HG03571 (cell line): ENCODE measurements around the gene NGDN.

Experiments used
- ATAC-seq: cut with Tn5 transposase; IDR thresholded peaks from one replicate; pipeline ENCODE4 v1.9.1; 2021; ENCODE audit not compliant: unreplicated experiment

NGDN gene

DNA sequence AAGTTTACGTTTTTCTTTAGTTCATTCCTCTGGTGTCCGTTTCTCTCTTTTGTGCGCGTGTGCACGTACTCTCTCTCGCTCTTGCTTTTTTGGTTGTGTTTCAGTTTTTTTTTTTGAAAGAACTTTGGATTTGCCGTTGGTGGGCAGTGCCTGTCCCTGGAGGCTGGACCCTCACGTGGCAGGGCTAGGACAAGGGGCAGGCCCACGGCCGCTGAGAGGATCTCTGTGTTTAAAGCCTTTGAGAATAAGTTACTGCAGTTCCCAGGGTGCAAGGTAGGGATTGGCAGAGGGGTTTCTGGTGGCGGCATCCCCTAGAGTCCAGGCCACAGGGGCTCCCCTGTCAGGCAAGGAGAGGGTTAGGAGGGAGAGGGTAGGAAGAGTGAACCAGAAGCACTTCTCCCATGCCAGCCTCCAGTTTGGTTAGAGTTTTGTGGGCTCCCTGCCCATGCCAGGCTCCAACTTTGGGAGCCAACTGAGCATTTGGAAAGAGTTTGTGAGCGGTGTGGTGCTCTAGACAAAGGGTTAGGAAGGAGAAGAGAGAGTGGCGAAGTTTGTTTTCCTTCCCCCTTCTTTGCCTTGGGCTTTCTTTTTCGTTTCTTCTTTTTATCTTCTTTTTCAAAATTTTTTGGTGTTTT lies 51.5 kb downstream of the NGDN start:
- ATAC-seq: no peak

DNA sequence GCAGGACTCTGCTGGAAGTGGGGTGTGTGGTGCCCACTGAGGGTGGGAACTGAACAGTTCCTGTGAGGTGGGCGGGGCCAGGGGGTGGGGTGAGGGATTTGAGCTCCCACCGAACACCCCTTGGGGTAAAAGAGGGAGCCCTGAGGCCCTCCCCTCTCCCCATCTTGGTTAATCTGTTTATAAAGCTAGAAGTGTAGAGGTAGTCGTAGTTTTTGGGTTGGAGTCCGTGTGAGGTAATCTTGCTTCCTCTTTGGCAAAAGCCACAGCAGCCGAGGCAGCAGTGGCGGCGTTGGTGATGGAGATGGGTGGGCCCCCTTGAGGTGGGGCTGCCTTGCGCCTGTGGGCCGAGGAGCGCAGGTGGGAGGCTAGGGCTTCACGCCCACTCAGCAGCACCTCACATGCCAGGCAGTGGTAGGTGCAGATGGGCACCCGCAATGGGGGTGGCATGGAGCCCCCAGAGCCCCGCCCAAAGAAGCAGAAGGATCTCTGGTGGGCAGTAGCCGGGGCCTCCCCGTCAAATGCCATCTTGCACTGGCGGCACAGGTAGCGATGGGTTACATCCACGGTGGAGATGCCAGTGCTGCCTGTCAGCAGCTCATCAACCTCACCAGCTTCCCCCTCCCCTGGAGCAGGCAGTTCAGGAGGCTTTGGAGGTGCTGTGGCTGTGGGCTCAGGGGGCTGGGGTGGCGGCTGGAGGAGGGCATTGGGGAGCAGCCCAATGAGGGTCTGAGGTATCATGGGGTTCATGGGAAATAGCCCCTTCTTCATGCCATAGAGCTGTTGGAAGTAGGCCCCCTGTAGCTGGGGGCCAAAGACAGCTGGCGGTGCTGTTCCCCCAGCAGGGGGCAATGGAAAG lies 52.5 kb downstream of the NGDN start:
- no peak for ATAC-seq

DNA sequence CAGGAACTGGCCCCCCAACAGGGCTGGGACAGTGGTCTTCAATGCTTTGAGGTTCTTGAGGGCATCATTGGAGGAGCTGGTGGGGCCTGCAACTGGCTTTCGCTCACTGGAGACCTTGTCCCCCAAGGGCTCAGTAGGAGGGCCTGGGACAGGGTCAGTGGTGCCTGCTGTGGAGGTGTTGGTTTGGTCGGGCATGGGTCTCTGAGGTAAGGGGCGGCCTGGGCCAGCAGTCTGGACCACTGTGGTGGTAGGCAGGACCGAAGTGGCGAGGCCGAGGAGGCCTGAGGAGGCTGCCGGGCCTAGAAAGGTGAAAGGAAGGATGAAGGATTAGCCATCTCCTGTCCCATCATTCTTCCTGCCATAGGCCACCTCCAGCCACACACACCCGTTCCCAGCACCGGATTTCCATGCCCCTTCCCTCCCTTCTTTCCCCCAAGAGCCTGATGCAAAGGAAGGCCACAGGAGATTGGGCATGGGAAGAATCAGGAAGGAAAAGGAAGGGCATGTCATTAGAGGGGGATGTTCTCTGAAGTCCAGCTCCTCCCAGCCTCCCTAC lies 53.2 kb downstream of the NGDN start:
- no peak for ATAC-seq

DNA sequence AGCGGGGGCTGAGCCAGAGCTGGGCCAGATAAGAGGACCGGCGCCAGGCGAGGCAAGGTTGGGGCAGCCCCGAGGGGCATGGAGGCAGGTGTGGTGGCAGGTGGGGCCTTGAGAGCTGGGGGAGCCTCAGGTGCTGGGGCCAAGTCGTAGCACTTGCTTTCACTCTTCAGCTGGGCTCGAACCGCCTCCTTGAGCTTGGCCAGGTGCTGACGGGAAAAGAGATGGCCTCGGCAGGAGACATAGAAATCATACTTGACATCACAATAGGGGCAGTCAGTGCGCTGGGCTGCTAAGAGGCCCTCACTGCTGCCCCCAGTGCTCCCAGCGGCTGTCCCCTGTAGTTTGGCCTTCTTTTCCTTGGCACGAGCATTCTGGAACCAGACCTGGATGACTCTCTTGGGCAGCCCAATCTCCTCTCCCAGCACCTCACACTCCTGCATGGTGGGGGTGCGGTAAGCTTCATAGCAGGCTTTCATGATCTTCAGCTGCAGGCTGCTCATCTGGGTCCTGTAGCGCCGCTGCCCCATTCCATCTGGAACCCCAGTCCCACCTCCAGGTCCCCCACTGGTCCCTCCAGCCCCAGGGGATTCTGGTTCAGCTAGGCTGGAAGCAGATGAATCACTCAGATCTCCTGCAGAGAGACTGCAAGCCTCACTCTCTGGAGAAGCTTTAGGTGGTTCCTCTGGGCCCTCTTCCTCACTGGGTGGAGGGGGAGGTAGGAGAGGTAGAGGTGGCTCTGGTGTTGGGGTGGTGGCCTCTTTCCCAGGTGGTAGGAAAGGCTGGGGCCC lies 53.9 kb downstream of the NGDN start:
- no peak for ATAC-seq

DNA sequence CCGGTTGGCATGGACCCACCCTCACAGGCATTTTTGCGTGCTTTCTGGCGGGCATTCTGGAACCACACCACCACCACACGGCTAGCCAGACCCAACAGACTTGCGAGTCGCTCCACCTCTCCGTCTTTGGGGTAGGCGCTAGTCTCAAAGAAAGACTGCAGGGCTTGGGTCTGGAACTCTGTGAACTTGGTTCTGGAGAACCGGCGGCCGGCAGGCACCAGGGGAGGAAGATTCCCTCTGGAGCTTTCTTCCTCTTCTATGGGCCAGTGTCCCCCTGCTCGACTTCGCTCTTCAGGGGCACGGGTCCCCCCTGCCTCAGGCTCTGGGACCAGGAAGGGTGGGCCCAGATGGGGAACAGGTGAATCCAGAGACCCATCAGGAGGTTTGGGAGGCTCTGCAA lies 55.5 kb downstream of the NGDN start:
- no peak for ATAC-seq

DNA sequence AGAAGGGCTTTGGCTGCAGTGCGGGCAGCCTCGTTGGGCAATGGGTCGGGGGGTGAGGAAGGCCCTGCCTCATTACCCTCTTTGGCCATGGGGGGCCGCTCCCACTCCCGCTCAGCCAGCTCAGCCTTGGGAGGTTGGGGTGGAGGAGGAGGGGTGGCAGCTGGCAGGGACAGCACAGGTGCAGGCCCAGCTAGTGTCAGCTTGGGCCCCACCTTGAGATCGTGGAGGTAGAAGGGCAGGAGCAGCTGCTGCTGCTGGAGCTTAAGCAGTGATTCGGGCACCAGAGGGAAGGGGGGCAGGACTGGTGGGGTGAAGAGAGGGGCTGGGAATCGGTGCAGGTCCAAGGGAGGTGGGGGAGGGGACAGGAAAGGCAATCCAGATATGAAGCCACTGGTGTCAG lies 56.1 kb downstream of the NGDN start:
- no peak for ATAC-seq
